Skeletal muscle satellite cell (primary cell): ENCODE data around the gene CELSR1.
"Not testable (repeated sequence)": the region's sequence is repeated elsewhere in the genome, so short reads cannot be mapped to it uniquely, and the experiment has no call there.

Experiments
- H3K27me3 ChIP-seq: 2 replicates; pipeline ENCODE4 v1.7.0; 2013; ENCODE audit warnings: low read length; ENCODE audit not compliant: control insufficient read depth, insufficient read depth
- H3K36me3 ChIP-seq: 2 replicates; pipeline ENCODE4 v1.7.0; 2013; ENCODE audit warnings: mild to moderate bottlenecking, control low read depth, low read length; ENCODE audit not compliant: insufficient read depth
- H3K4me1 ChIP-seq: 2 replicates; pipeline ENCODE4 v1.7.0; 2013; ENCODE audit warnings: low read length; ENCODE audit not compliant: control insufficient read depth, insufficient read depth
- H3K4me2 ChIP-seq: 2 replicates; pipeline ENCODE4 v1.7.0; 2013; ENCODE audit warnings: mild to moderate bottlenecking, low read length
- H3K4me3 ChIP-seq: 2 replicates; pipeline ENCODE4 v1.7.0; 2013; ENCODE audit warnings: low read length
- H3K9ac ChIP-seq: 2 replicates; pipeline ENCODE4 v1.7.0; 2013; ENCODE audit warnings: mild to moderate bottlenecking, low read depth, low read length, moderate library complexity
- H3K9me3 ChIP-seq: replicated peaks from 2 replicates; pipeline ENCODE4 v1.7.0; 2013; ENCODE audit warnings: mild to moderate bottlenecking, control low read depth, low read length

Gene CELSR1

DNA sequence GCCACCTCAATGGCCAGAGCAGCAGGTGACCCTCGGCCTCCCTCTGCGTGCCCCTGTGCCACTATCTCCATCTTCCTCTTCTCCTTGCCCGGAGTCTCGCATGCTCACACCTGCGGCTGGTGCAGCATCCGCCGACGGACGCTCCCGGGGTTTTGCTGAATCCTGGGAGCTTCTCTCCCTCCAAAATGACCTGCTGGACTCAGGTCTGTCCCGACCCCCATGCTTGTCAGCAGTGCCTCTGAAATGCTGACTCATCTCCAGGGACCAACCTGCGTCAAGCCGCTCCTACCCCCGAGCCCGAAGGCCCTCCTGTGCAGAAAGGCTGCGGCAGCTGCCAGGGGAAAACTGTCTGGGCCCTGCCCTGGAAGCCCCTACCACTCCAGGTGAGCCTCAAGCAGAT, 58.4 kb downstream of the CELSR1 start:
- Histone ChIP-seq H3K4me3 (no peak overlapping the region), H3K9me3 (no peaks in the 10 kb centered on the region), H3K4me2 (no peak overlapping the region), H3K9ac (no peak overlapping the region), H3K27me3 (peaks cover 72% of the 10 kb centered on the region), H3K36me3 (no peaks in the 10 kb centered on the region), H3K4me1 (no peaks in the 10 kb centered on the region)

DNA sequence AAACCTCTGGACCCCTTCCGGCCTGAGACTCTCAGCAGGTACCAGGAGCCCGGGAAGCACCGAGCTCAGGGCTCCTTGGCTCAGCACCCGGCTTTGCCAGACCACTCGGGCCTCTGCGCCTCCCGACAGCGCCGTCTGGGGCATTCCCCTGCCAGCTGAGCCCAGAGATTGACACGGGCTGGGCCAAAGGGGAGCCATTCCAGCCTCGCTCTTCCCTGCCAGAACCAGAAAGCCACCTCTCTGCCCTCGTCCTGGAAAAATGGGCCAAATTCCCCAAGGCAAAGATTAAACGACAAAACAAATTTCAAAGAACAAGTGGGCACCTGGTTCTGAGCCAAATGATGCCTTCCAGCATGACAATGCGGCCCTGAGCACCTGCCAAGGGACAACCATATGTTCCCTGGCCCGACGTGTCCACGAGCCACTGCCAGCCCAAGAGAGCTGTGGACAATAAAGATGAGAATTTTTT, 59.3 kb downstream of the CELSR1 start:
- H3K9ac ChIP-seq: no peak overlapping the region
- H3K4me3 ChIP-seq: no peak overlapping the region
- H3K4me1 ChIP-seq: no peaks in the 10 kb centered on the region
- peaks cover 69% of the 10 kb centered on the region for H3K27me3 ChIP-seq
- no peaks in the 10 kb centered on the region for H3K36me3 ChIP-seq
- H3K4me2 ChIP-seq: no peak overlapping the region
- no peaks in the 10 kb centered on the region for H3K9me3 ChIP-seq

DNA sequence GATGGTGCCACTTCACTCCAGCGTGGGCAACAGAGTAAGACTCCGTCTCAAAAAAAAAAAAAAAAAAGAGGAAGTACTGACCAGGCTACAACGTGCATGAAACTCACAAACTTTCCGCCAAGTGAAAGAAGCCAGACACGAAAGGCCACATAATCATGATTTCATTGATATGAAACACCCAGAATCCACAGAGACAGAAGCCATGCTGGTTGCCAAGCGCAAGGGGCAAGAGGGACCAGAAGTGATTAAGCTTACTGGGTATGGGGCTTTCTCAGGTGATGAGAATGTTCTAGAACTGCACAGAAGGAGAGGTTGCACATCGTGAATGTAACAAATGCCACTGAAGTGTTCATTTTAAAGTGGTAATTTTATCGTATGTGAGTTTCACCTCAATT, 60.9 kb downstream of the CELSR1 start:
- H3K9ac ChIP-seq: no peak overlapping the region
- no peaks in the 10 kb centered on the region for H3K36me3 ChIP-seq
- H3K4me1 ChIP-seq: no peaks in the 10 kb centered on the region
- peaks cover 64% of the 10 kb centered on the region for H3K27me3 ChIP-seq
- no peaks in the 10 kb centered on the region for H3K9me3 ChIP-seq
- H3K4me2 ChIP-seq: no peak overlapping the region
- H3K4me3 ChIP-seq: no peak overlapping the region

DNA sequence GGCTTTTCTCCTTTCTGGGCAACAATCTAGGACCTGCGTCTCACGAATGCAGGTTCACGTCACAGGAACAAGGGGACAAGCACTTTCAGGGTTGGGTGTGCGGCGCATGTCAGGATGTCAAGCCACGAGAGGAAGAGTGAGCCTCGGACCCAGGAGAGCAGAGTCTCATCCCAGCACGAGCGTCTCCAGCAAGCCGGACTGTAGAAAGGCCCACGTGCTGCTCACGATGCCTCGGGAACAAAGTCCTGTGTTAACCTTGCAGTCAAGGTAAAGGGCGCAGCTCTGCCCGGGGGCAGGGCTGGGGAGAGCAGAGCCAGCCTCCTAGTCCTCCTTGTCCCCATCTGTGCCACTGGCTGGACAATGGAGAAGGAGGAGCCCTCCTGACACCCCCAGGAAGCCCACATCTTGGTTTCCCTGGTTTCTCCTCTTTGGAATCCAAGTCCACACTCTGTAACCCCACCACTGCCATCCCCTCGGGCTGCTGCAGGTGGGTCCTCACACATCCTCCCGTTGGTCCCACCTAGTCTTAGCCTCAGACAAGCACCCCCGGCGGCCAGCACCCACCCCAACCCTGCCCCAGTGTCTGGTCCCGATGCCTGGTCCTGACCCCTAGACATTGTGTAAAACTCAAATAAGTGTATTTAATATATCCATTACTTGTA, 63.4 kb downstream of the CELSR1 start:
- H3K4me1 ChIP-seq: no peaks in the 10 kb centered on the region
- no peak overlapping the region for H3K4me3 ChIP-seq

DNA sequence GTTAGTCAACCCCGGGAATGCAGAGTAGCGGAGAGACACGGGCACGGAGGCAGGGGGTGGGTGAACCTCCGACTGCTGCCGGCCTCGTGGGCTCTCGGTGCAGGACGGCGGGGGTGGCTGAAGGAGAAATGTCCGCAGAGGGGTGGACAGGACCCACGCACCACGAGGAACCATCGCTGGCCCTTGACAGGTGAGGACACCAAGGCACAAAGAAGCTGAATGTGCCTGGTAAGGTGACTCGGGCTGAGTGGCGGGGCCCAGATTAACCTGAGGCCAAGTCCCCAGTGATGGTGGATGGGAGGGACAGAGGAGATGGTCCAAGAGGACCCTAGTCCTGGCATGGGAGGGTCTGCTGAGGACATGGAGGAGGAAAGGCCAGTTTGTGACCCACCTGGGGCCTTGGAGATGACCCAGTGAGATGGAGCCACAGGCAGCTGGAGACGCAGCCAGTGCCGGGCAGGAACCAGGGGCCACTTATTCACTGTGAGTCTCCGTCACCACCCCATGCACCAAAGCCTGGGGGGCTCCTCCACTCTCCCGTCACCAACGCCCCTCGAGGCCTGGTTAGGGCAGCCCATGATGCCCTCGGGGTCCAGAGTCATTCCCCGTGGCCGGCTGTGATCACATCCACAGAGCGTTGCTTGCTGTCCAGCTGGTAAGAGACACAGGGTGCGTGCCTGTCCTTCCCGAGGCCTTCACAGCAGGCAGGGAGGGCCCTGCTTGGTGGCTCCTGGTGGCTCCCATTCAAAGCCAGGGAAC, 64.2 kb downstream of the CELSR1 start:
- Histone ChIP-seq H3K4me1 (no peaks in the 10 kb centered on the region), H3K4me2 (no peak overlapping the region), H3K9me3 (no peaks in the 10 kb centered on the region), H3K4me3 (no peak overlapping the region), H3K27me3 (peaks cover 46% of the 10 kb centered on the region), H3K9ac (no peak overlapping the region), H3K36me3 (no peaks in the 10 kb centered on the region)

More for the DNA sequence above, 63.4 kb downstream of the CELSR1 start:
- Histone ChIP-seq H3K9ac (no peak overlapping the region), H3K9me3 (no peaks in the 10 kb centered on the region), H3K36me3 (no peaks in the 10 kb centered on the region), H3K27me3 (peaks cover 51% of the 10 kb centered on the region), H3K4me2 (no peak overlapping the region)

DNA sequence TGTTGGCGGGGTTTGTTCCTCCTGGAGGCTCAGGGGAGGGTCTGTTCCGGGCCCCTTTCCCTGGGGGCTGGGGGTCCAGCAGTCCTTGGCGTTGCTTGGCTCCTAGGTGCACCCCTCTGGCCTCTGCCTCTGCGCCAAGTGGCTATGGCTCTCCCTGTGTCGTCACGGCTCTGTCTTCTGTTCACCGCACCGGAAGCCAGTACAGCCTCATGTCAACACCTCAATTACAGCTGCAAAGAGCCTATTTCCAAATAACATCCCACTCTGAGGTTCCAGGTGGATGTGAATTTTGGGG, 64.8 kb downstream of the CELSR1 start:
- Histone ChIP-seq H3K36me3 (no peaks in the 10 kb centered on the region), H3K4me1 (no peaks in the 10 kb centered on the region), H3K4me2 (no peak overlapping the region), H3K4me3 (no peak overlapping the region), H3K27me3 (peaks cover 40% of the 10 kb centered on the region), H3K9ac (no peak overlapping the region), H3K9me3 (no peaks in the 10 kb centered on the region)

DNA sequence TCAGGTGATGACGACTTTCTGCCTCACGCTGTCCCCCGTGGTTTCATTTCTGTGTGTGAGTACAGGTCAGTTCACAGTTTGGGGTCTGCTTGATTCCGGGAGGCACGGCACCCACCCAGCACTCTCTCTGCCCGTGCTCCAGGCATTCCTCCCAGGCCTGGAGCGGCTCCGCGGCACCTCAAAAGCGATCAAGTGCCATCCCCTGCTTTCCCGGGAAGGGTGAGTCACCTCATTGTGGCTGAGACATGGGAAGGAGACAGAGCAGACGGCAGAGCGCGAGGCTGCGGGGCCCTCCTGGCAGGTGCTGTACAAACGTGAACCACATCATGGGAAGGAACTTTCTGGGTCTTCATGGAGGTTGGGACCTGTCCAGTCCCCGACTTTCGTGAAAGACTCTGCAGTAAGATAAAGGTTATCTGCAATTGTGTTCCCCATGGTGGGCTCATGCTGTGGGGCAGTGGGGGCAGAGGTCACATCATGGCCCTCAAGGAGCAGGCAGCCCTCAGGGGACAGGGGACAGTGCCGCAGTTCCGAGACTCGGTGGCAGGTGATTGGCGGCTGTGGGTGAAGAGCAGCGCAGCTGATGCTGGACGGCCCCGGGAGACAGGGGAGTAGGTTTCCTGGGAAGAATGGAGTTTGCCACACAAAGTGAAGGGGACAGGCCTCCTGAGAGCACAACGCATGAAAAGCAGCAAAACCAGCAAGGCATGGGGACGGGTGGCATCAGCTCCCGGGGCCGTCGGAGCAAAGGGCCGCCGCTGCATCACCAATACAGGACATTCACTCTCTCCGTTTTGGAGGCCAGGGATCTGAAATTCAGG, 65.3 kb downstream of the CELSR1 start:
- Histone ChIP-seq H3K4me3 (no peak overlapping the region), H3K9ac (no peak overlapping the region), H3K9me3 (no peaks in the 10 kb centered on the region), H3K4me2 (no peak overlapping the region), H3K36me3 (no peaks in the 10 kb centered on the region), H3K27me3 (peaks cover 37% of the 10 kb centered on the region), H3K4me1 (no peaks in the 10 kb centered on the region)

DNA sequence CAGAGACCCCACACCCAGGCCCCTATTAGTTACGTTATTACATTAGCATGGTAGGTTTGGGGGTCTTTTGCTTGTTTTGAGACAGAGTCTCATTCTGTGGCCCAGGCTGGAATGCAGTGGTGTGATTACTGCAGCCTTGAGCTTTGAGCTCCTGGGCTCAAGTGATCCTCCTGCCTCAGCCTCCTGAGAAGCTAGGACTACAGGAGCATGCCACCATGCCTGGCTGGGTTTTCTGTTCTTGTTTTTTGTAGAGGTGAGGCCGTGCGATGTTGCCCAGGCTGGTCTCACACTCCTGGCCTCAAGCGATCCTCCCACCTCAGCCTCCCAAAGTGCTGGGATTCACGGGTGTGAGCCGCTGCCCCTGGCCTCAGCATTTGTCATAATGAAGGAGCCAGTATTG, 66.1 kb downstream of the CELSR1 start:
- not testable (repeated sequence) for H3K9me3 ChIP-seq, H3K4me1 ChIP-seq, H3K36me3 ChIP-seq, H3K9ac ChIP-seq, H3K4me2 ChIP-seq, H3K4me3 ChIP-seq
- H3K27me3 ChIP-seq: peaks cover 30% of the 10 kb centered on the region

DNA sequence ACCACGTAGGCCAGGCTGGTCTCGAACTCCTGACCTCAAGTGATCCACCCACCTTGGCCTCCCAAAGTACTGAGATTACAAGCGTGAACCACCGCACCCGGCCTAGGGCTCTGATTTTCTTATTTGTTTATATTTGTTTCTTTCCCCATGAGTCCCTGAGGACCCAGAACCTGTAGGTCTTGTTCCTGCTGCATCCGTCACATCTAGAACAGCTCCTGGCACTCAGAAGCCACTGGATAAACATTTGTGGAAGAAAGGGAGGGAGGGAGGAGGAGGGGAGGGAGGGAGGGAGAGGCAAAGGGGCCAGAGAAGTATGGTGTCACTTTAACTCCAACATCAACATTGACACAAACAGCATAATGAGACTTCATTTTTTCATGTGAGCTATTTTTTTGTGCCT, 67.7 kb downstream of the CELSR1 start:
- H3K36me3 ChIP-seq: no peaks in the 10 kb centered on the region
- no peak overlapping the region for H3K4me2 ChIP-seq
- H3K9me3 ChIP-seq: no peaks in the 10 kb centered on the region
- peaks cover 18% of the 10 kb centered on the region for H3K27me3 ChIP-seq
- H3K4me3 ChIP-seq: no peak overlapping the region
- no peaks in the 10 kb centered on the region for H3K4me1 ChIP-seq
- H3K9ac ChIP-seq: no peak overlapping the region

DNA sequence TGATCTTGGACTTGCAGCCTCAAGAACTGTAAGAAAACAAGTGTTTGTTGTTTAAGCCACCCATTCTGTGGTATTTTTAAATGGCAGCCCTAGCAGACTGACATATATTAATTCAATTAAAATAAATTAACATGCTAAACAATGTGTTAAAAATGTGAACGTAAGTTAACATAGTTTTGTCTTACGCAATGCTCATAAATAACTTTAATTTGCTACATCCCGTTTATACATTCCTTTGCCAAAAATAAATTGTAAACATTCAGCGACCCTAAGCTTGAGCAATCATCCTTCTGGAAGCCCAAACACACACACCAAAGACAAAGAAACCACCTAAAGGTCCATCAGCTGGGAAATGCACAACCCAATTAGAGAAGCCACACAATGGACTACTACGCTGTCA, 70.4 kb downstream of the CELSR1 start:
- no peaks in the 10 kb centered on the region for H3K9me3 ChIP-seq
- no peaks in the 10 kb centered on the region for H3K4me1 ChIP-seq
- no peaks in the 10 kb centered on the region for H3K36me3 ChIP-seq
- no peak overlapping the region for H3K9ac ChIP-seq
- H3K4me3 ChIP-seq: no peak overlapping the region
- H3K4me2 ChIP-seq: no peak overlapping the region
- peaks cover 7% of the 10 kb centered on the region for H3K27me3 ChIP-seq

DNA sequence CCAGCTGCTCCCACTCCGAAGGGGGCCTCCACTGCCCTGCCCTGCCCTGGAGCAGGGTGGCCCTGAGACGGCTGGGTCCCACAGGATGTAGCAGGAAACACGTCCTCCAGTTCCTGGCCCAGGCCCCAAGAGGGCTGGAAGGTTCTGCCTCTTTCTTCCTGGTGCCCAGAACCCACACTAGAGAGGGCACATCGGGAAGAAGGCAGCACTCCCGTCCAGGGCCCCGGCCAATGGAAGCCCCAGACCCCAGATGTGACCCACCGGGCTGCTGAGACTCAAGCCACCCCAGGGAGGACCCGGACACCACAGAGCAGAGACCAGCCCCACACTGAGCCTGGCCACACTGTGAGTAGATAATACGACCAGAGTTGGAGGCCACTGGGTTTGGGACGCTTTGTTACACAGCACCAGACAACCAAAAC, 71.2 kb downstream of the CELSR1 start:
- peaks cover under 1% of the 10 kb centered on the region for H3K27me3 ChIP-seq
- H3K9me3 ChIP-seq: no peaks in the 10 kb centered on the region
- no peak overlapping the region for H3K4me2 ChIP-seq
- H3K4me3 ChIP-seq: no peak overlapping the region
- H3K36me3 ChIP-seq: no peaks in the 10 kb centered on the region
- H3K9ac ChIP-seq: no peak overlapping the region
- no peaks in the 10 kb centered on the region for H3K4me1 ChIP-seq
